Measurements from ENCODE around the gene POLL. TPM values are rescaled to one million over a fixed set of nuclear protein-coding genes. Genes with fewer than 3 reads are reported as not detected.

The POLL gene
- total RNA-seq, 1 experiment from 2014 or later, result 51.3 TPM

- TF ChIP-seq REST (IDR thresholded peaks at IDR 0.05; ENCODE audit: low read depth) (no peak), ZFX (IDR thresholded peaks at IDR 0.05) (no peak)
Measured at GRCh38 chr10:101623528-101623927, 35.5 kb upstream of the POLL start (continued).

GRCh38 chr10:101619983-101620382 lies 31.9 kb upstream of the POLL start:
- Histone ChIP-seq H3K4me3 (replicated peaks in 1 of 2; ENCODE audit: low read depth in 1 of 2, low read length in 2 of 2) (no peak overlapping the region), H3K36me3 (ENCODE audit: control insufficient read depth in 1 of 2, insufficient read depth in 2 of 2, low read length in 2 of 2) (no peaks in the 10 kb centered on the region), H3K27ac (ENCODE audit: low read depth, low read length) (no peak overlapping the region), H3K9me3 (ENCODE audit: control insufficient read depth in 1 of 2, insufficient read depth in 1 of 2, low read depth in 1 of 2, low read length in 2 of 2) (no peaks in the 10 kb centered on the region), H3K79me2 (ENCODE audit: insufficient read depth, low read length) (no peaks in the 10 kb centered on the region), H3K27me3 (ENCODE audit: insufficient read depth, low read length) (no peaks in the 10 kb centered on the region), H3K4me1 (ENCODE audit: control insufficient read depth in 1 of 2, insufficient read depth in 2 of 2, low read length in 2 of 2) (no peaks in the 10 kb centered on the region), H3K4me2 (ENCODE audit: low read length) (no peak overlapping the region), H4K20me1 (ENCODE audit: insufficient read depth) (no peaks in the 10 kb centered on the region), H3K9ac (ENCODE audit: low read length) (no peak overlapping the region), H3K9me2 (ENCODE audit: insufficient read depth) (no peaks in the 10 kb centered on the region), H2AFZ (ENCODE audit: low read depth, low read length, poor library complexity, severe bottlenecking) (no peak overlapping the region)
- intact Hi-C loops (cut with micrococcal nuclease), result no loop called here
- ATAC-seq (no peak), DNase-seq (ENCODE audit: low read depth, low spot score) (no peak)
- no TSS peak for BruUV-seq (replicated peaks)
- RAD21 ChIA-PET (ENCODE audit: low non-redundant PET in 1 of 2, low total read pairs in 2 of 2, uncharacterized antibody in 2 of 2, unreplicated experiment in 2 of 2), result no interaction called here
- POLR2A ChIA-PET, result no interaction called here
- CTCF ChIA-PET, result no interaction called here
- no peak for TF ChIP-seq EZH2phosphoT487 (IDR thresholded peaks at IDR 0.05; ENCODE audit: borderline replicate concordance)
- no peak for TF ChIP-seq FOSL1 (IDR thresholded peaks at IDR 0.05; ENCODE audit: low read depth)
- no peak for TF ChIP-seq CBX3 (IDR thresholded peaks at IDR 0.05; ENCODE audit: low read depth)
- no peak for TF ChIP-seq MAX (IDR thresholded peaks at IDR 0.05)
- TF ChIP-seq SRF (IDR thresholded peaks at IDR 0.05; ENCODE audit: low read depth), result no peak
- no peak for TF ChIP-seq ZBTB33 (IDR thresholded peaks at IDR 0.05; ENCODE audit: extremely low read depth, insufficient replicate concordance, low read length)
- no peak for TF ChIP-seq RAD21 (IDR thresholded peaks at IDR 0.05; ENCODE audit: low read depth)
- no peak for TF ChIP-seq CEBPB (IDR thresholded peaks at IDR 0.05; ENCODE audit: low read depth)
- no peak for TF ChIP-seq TCF7L2 (IDR thresholded peaks at IDR 0.05; ENCODE audit: borderline replicate concordance, extremely low read depth, insufficient read depth, insufficient read length)
- TF ChIP-seq ELF1 (IDR thresholded peaks at IDR 0.05; ENCODE audit: borderline replicate concordance, low read depth), result no peak
- TF ChIP-seq YY1 (IDR thresholded peaks at IDR 0.05; ENCODE audit: extremely low read depth, insufficient replicate concordance, low read depth, low read length), result no peak
- TF ChIP-seq SP1 (IDR thresholded peaks at IDR 0.05; ENCODE audit: low read depth), result no peak
- no peak for TF ChIP-seq REST (IDR thresholded peaks at IDR 0.05; ENCODE audit: low read depth)
